ENCODE data around the gene USP27X.

USP27X gene

GRCh38 chrX:49878834-49879655 is at the start of gene USP27X:
TSS of gene USP27X (plus strand) at chrX:49879484. CDS start at chrX:49880308, 824 bp downstream.
- peak; percentile 84 for DNase-seq

DNA sequence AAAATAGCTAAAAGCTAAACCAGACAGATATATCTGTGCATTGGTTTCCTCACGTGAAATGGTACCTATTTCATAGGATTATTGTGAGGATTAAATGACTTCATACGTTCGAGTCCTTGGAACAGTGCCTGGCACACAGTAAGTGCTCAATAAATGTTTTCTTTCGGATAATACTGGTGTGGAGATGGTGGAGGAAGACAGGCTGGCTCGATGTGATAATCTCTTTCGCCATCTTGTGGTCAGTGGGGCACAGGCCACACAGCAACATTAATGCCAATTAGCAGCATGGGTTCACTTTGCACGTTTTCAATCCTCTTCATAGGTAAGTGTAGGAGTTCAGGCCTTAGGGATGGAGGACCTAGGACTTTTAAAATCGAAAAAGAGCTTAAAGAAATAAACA is 40.9 kb upstream of the USP27X start:
- peak; percentile 55 for DNase-seq

GRCh38 chrX:49840679-49841078 is 38.6 kb upstream of the USP27X start:
- DNase-seq = peak; percentile 75

DNA sequence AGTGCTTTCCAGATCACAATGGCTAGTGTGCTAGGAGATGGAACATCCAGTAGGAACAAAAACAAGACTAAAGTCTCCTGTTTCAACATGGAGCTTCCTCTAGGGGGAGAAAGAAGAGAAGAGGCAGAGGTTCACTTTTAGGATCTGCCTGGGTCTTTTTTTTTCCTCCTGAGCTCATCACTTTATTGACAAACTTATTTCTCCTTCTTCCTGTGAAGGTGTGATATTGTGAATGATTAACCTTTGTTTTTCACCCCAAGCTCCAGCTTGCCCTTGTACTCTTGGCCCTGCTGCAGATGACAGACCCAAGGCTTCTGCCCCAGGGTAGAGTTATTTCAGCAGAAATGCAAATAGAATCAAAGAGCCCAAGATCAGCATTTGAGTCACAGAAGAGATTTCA is 36.7 kb upstream of the USP27X start:
- no peak for DNase-seq

- DNase-seq = no peak
Observed at GRCh38 chrX:49844611-49845010, 34.7 kb upstream of the USP27X start.

DNA sequence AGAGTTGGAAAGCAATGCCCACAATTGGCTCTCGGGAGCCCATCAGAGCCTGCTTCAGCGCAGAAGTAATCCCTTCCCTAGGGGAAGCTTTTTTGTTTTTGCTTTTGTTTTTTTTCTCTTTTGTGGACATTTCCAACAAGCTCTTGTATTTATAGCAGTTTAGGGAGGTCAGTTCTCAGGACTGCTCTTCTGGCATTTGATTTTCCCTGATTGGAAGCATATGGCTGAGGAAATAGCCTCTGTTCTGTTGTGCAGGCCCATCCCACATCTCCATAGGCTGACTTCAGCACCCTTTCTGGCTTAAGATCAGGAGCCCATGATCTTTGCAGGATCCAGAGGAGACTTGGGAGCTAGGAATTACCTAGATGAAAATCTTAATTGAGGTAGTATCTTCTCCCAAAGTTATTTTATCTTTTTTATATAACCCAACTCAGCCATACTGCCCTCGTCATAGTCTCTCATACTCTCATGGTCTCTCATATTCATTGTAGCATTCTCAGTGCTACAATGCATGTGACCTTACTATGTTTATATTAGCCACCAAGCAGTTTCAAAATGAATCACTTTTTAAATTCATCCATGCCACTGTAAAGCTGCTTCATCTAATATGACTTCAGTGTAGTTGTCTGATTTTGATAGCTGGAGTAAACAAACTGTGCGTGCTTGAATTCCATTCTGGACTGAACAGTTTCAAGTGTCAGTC is 33.4 kb upstream of the USP27X start:
- DNase-seq = no peak

- no peak for DNase-seq
Observed at GRCh38 chrX:49846522-49846921, 32.8 kb upstream of the USP27X start.

DNA sequence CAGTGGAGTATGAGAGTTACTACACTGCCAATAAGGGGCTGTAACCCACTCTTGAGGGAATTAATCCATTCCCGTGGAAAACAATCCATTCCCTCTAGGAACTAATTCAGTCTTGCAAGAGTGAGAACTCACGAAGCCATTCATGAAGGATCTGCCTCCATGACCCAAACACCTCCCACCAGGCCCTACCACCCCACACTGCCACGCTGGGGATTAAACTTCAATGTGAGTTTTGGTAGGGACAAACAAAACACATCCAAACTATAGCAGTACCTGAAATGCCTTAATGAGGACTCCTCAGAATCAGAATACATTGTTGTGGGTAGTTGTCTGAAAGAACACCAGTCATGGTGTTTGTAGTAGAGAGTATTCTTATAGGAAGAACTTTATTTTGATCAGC is 31.0 kb upstream of the USP27X start:
- DNase-seq = no peak

DNA sequence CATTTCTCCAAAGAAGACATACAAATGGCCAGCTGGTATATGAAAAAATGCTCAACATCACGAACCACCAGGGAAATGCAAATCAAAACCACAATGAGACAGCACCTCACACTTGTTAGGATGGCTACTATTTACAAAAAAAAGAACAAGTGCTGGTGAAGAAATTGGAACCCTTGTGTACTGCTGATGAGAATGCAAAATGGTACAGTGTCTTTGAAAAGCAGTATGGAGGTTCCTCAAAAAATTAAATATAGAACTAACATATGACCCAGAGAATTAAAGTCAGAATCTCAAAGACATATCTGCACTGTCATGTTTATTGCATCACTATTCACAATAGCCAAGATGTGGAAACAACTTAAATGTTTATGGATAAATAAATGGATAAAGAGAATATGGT is 29.3 kb upstream of the USP27X start:
- DNase-seq = peak; percentile 7

- DNase-seq = no peak
Observed at GRCh38 chrX:49853661-49854060, 25.6 kb upstream of the USP27X start.

GRCh38 chrX:49856819-49857218 is 22.5 kb upstream of the USP27X start:
- no peak for DNase-seq

GRCh38 chrX:49858341-49858740 is 20.9 kb upstream of the USP27X start:
- no peak for DNase-seq

DNA sequence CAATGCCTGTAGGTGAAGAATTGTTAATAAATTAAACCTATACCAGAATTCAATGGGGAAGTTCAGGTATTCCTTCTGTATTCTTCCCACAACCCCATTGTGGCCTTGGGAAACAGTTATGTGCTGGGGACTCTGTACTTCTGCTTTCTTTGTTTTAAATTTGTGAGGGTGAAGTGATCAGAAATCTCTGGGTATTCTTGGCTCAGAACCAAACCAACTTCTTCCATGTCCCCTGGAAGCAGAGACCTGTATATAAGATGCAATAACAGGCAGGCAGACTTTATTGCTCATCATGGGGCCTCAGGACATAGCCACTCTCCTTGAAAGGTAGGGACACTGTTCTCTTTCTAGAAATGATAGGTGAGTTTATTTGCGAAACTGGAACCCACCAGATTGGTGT is 19.8 kb upstream of the USP27X start:
- no peak for DNase-seq

DNA sequence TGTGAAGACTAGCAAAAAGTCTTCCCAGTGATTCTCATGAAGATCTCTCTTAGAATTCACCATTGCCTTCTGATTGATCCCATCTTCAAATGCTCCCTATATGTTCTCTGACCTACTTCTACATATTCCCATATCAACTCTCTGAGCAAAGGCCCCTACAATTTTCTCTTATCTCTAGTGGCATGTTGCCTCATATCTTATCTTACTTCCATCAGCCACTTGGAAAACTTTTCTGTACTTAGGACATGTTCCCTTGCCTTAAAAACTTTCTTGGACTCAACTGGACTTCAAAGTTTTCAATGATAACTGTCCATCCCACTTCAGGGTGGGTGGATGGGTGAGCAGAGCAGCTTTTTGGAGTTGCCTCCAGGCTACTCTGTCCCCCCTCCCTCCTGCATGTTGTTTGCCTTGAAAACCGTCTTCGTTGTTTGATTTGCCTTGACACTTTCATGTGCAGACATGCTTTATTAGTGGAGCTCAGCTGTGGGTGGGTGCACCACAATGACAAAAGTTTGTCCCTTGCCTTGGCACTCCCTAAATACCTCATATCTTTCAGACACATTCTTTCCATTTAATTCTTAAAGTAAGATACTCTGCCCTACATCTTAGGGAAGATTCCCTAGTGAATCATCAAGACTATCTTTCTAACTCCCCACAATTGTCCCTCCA is 18.3 kb upstream of the USP27X start:
- DNase-seq = no peak

- DNase-seq = no peak
Observed at GRCh38 chrX:49862093-49862492, 17.2 kb upstream of the USP27X start.

DNA sequence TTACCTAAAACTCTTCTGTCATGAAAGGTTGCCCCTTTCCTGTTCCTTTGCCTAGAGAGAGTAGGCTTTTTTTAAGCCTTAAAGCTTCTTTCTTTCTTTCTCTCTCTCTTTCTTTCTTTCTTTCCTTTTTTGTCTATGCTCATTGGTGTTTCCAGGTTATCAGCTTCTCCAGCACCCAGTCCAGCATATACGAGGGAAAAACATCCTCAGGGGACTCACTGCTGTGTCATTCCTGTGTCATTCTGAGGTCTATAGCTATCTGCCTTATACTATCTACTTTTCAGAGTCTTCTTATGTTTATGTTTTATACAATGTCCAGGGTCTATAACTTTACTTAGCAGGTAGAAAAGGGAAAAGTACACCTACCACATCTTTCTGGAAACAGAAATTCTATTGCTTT is 10.5 kb upstream of the USP27X start:
- DNase-seq = no peak

DNA sequence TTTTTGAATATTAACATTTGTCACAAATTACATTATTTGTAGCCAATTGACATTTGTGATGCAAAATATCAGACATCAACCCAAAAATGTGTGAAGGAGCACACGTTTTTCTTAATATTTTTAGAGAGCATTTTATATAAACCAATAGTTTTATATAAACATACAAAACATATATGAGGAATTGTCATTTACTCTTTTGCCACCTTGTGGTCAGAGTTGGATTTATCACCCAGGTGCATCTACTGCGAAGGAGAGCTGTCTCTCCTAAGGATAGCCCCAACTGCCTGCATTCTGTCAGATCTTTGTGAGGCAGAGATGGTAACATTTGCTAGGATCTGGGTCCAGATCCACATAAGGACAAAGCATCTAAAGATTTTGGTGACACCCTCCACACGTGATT is 2.5 kb upstream of the USP27X start:
- DNase-seq = peak; percentile 54

DNA sequence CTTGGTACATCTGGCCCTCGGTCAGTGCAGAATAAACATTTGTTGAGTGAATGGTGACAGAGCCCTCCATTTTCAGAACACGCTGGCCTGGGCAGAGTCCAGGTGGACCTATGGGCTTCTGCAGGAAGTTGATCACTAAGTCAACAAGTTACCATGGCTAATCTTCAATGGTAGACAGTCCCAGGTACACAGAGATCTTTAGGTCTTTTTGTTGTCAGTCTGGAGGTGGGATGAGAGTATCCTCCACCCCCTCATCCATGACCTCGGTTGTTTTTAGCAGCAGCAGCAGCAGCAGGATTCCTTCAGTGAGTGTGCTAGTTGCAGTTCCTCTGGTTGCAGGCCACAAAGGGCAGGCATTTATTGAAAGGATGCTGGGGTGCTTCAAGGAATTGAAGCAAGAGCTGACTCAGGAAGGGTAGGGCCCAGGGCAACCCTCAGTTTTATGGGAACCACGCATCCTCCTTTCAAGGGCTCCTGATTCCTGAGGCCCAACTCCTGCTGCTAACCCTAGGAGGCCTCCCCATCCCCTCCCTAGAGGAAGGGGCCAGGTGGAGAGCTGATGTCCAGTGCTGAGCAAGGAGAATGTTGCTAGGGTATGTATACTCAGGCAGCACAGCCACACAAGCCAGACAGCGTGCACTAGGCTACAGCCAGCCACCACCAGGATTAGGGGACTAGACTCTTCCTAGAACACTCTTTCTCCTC is 1.7 kb upstream of the USP27X start:
- no peak for DNase-seq

DNA sequence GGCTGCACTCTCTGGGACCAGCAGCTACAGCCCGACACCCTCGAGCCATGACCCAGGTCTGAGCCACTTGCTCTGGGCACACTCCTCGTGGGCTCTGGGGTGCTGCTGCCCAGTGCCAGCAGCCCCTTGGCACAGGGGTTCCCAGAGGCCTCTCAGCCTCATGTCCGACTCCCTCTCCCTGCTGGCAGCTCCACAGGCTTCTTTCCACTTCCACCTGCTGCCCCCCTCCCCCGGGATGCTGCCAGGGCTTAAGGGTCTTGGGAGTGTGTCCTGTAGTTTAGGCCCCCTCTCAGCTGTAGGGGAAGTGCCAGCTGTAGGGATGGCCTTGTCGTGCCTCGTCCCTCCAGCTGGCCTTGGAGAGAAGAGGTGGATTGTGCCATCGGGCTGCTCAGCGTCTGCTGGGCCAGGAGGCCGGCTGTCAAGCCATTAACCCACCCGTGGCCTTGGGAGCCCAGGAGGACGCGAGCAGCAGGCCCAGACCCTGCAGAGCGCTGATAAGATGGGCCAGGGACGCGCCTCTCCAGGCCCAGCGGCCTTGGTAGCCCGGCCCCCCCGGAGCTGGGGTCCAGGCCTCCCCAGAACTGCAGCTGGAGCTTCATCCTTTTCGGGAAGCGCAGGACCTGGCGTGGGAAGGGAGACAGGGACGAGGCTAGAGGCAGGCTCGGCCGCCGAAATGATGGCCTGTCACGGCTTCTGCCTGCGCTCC is 1.0 kb upstream of the USP27X start:
- peak; percentile 12 for DNase-seq

- DNase-seq = no peak
Observed at GRCh38 chrX:49879656-49880277, 483 bp downstream of the USP27X start.

GRCh38 chrX:49880668-49881067 is 1.4 kb downstream of the USP27X start:
- no peak for DNase-seq

GRCh38 chrX:49884290-49884862 is 5.1 kb downstream of the USP27X start:
- peak; percentile 82 for DNase-seq
